ENCODE results near the gene RAB8B. TPM values are rescaled to one million over a fixed set of nuclear protein-coding genes. Genes with fewer than 3 reads are reported as not detected.

Gene RAB8B
- total RNA-seq, 4 donors from 2014 or later: 11.0 to 12.9 (median 12.5) TPM

DNA sequence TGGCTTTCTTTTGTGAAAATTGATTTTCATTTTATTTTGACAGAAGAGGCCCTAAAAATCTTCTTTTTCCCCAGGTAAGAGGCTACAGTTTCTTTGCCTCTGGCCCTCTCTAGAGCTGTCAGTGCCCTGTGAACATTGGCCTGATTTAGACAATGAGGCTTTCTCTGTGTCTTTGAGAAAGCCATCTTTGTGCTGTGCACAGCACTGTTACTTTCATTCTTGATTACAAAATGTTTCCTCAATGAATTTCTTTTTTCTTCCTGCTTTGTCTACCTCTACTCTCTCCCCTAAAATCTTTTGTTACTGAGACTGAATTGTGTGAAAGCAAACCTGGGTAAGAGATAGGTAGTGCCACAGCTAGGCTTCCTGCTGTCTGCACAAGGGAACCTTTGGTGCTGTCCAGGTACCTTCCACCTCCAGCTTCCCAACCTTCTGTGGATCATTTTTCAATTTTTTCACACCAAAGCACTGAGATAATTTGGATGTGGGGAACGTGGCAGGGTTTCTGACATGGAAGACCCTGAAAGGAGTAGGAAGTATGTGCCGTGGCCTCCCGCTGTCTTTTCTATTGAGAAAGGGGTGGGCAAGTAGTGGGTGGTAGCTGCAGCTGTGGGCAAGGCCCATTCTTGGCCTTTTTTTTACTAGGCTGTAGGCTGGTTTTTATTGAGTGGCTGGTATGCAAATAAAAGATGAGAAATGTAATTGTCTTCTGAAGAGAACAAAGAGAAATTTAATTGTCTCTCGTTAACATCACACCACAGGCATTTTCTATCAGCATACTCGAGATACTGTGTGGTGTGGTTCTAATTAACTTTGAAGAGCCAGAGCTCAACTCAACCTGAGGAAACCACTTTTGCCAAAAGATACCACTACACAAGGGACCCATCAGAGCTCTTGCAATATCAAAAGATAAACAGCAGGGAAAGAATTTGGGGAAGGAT is 21.0 kb downstream of the RAB8B start:
- Histone ChIP-seq H3K27ac (peak overlapping the region; percentile 16), H3K9me3 (no peaks in the 10 kb centered on the region), H3K36me3 (no peaks in the 10 kb centered on the region), H3K27me3 (no peaks in the 10 kb centered on the region), H3K4me1 (peaks cover 40% of the 10 kb centered on the region), H3K4me3 (no peak overlapping the region)
- WGBS: 68% methylated on average over 5 of the region's 5 CpGs
- no peak for DNase-seq (ENCODE audit: low spot score in 2 of 2)
- TF ChIP-seq POLR2A (IDR thresholded peaks at IDR 0.05) (no peak), EP300 (IDR thresholded peaks at IDR 0.05) (no peak), POLR2AphosphoS5 (IDR thresholded peaks at IDR 0.05) (no peak)
- TF ChIP-seq, protein P1, sequence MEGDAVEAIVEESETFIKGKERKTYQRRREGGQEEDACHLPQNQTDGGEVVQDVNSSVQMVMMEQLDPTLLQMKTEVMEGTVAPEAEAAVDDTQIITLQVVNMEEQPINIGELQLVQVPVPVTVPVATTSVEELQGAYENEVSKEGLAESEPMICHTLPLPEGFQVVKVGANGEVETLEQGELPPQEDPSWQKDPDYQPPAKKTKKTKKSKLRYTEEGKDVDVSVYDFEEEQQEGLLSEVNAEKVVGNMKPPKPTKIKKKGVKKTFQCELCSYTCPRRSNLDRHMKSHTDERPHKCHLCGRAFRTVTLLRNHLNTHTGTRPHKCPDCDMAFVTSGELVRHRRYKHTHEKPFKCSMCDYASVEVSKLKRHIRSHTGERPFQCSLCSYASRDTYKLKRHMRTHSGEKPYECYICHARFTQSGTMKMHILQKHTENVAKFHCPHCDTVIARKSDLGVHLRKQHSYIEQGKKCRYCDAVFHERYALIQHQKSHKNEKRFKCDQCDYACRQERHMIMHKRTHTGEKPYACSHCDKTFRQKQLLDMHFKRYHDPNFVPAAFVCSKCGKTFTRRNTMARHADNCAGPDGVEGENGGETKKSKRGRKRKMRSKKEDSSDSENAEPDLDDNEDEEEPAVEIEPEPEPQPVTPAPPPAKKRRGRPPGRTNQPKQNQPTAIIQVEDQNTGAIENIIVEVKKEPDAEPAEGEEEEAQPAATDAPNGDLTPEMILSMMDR (IDR thresholded peaks at IDR 0.05): no peak

DNA sequence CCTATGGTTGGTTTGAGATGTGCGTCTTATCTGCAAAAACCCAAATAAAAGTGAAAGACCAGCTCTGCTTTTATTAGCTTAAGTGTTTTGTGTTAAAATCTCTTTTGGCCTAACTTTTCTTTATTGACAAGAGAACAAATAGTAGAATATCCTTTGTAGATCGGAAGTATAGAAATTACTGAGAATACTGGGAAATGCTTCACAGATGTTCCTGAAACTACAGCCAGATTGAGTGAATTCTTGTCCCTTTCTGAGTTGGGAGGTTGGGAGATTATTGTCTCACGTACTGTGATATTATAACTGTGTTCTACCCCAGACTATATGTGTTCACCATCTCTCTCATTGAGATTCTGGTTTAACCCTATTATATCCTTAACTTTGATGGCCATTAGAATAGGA is 21.7 kb downstream of the RAB8B start:
- H3K4me1 ChIP-seq: peaks cover 40% of the 10 kb centered on the region
- 64% methylated on average over 3 of the region's 3 CpGs for WGBS

DNA sequence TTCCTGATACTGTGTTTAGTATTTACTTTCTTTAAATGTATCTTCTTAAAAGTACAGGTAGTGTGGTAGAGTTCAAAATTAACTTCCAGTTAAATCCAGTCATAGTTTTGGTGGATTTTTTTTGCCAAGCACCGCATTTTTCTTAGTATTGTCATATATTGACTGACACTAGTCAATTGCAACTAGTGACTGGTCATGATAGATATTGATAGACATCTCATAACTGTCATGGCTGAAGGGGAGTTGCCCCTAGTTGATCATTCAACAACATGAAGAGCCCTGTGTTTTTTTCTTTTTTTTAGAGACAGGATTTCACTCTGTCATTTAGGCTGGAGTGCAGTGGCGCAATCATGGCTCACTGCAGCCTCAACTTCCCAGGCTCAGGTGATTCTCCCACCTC is 22.1 kb downstream of the RAB8B start:
- Histone ChIP-seq H3K4me3 (no peak overlapping the region), H3K4me1 (peaks cover 40% of the 10 kb centered on the region), H3K9me3 (no peaks in the 10 kb centered on the region), H3K27me3 (no peaks in the 10 kb centered on the region), H3K27ac (peak overlapping the region; percentile 76), H3K36me3 (no peaks in the 10 kb centered on the region)
- TF ChIP-seq POLR2AphosphoS5 (IDR thresholded peaks at IDR 0.05) (no peak), POLR2A (IDR thresholded peaks at IDR 0.05) (no peak), EP300 (IDR thresholded peaks at IDR 0.05) (no peak)
- WGBS: 94% methylated on average over 2 of the region's 2 CpGs
- no peak for DNase-seq (ENCODE audit: low spot score in 2 of 2)

More for the DNA sequence above, 21.7 kb downstream of the RAB8B start:
- H3K9me3 ChIP-seq: no peaks in the 10 kb centered on the region
- no peak overlapping the region for H3K4me3 ChIP-seq
- peak overlapping the region; percentile 16 for H3K27ac ChIP-seq
- H3K27me3 ChIP-seq: no peaks in the 10 kb centered on the region
- DNase-seq (ENCODE audit: low spot score in 2 of 2): no peak
- TF ChIP-seq POLR2AphosphoS5 (IDR thresholded peaks at IDR 0.05): no peak
- TF ChIP-seq POLR2A (IDR thresholded peaks at IDR 0.05): no peak
- TF ChIP-seq, protein P1 (IDR thresholded peaks at IDR 0.05): no peak
- no peak for TF ChIP-seq EP300 (IDR thresholded peaks at IDR 0.05)
- H3K36me3 ChIP-seq: no peaks in the 10 kb centered on the region

DNA sequence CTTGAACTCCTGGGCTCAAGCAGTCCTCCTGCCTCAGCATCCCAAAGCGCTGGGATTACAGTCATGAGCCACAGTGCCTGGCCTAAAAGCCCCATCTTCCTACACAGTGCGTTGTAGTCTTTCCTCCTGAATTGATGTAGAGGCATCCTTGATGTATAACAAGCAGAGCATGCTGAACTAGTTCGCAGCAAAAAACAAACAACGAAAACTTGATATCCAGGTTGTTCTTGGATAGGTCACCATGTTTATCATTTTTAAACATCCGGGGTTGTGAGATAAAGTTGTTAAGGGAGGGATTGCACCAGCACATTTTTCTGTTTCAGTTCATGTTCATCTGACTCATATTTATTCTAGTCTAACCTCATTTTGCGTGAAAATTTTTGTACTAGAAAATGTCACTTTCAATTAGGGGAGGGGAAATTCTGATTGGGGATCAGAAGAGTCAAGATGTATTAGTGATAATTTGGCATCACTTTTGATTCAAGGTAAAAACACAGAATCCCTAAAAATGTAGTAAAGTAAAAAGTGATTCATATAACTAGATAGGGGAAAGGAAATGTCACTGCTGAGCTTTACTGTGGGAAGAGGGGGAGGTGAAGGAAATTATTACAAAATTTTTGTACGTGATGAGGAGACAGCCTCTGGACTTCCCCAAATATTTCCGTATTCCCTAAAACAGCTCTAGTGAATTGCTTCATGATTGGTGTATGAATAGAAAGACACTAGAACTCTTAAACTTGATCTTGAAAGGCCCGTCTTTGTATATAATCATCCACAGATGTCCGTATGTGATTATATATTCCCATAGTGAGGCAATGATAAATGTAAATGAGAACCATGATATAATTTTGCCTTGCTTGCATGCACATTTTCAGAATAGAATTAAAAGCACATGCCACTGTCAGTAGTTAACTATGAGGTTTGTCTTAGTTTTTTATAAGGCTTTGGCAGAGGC is 22.9 kb downstream of the RAB8B start:
- Histone ChIP-seq H3K9me3 (no peaks in the 10 kb centered on the region), H3K27ac (peak overlapping the region; percentile 76), H3K27me3 (no peaks in the 10 kb centered on the region), H3K4me1 (peaks cover 40% of the 10 kb centered on the region), H3K36me3 (no peaks in the 10 kb centered on the region), H3K4me3 (no peak overlapping the region)
- TF ChIP-seq POLR2A (IDR thresholded peaks at IDR 0.05): no peak
- TF ChIP-seq, protein P1 (IDR thresholded peaks at IDR 0.05): no peak
- TF ChIP-seq POLR2AphosphoS5 (IDR thresholded peaks at IDR 0.05): no peak
- no peak for TF ChIP-seq EP300 (IDR thresholded peaks at IDR 0.05)
- no peak for DNase-seq (ENCODE audit: low spot score in 2 of 2)
- WGBS: 54% methylated on average over 10 of the region's 10 CpGs

DNA sequence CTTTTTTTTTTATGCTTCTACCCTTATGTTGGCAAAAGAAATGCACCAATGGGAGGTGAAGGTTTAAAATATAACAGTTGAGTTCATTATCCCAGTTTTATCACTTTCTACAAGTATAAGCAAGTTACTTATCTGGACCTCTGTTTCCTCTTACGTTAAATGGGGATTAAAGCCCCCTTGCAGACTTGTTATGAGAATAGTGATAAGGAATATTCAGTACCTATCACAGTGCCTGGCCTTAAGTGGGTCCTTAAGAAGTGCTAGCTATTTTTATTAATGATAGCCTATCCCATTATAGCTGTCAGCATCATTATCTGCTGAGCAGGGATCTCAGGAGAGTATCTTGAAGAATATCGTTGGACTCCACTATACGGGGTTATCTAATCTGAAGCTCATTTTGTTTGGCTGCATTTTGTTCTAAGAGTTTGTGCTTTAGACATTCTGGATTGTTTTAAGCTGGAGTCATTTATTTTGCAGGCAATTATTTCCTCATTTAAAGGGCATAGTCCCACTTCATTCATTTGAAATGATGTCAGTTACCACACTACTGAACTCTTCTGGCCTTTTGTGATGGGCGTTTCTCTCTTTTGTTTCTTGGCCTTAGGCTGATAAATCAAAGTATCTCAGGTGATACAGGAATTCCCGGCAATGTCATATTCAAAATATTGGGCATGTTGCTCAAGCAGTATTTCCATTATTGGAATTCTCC is 28.8 kb downstream of the RAB8B start:
- Histone ChIP-seq H3K4me3 (no peak overlapping the region), H3K27ac (peak overlapping the region; percentile 56), H3K36me3 (no peaks in the 10 kb centered on the region), H3K27me3 (no peaks in the 10 kb centered on the region), H3K4me1 (peaks cover 28% of the 10 kb centered on the region), H3K9me3 (no peaks in the 10 kb centered on the region)
- WGBS: 37% methylated on average over 5 of the region's 5 CpGs
- TF ChIP-seq POLR2A (IDR thresholded peaks at IDR 0.05) (no peak), EP300 (IDR thresholded peaks at IDR 0.05) (no peak), POLR2AphosphoS5 (IDR thresholded peaks at IDR 0.05) (peak in 1 of 3 donors; percentile 33)
- TF ChIP-seq, protein P1 (IDR thresholded peaks at IDR 0.05): no peak
- no peak for DNase-seq (ENCODE audit: low spot score in 2 of 2)

All from suprapubic skin (tissue), 4 donors.